ENCODE measurements around the gene CETN1.

Gene CETN1

GRCh38 chr18:580154-580553 is at the start of gene CETN1:
CETN1 (plus strand) TSS chr18:580380; CDS start chr18:580409, 29 bp downstream.
- no peak within 1 kb of the TSS for H3K4me3 Mint-ChIP-seq

GRCh38 chr18:532018-532417 is 48.2 kb upstream of the CETN1 start:
- Mint-ChIP-seq H3K27me3 (ENCODE audit: low read depth, poor library complexity) (no peaks in the 10 kb centered on the region), H3K9me3 (peaks cover 14% of the 10 kb centered on the region), H3K27ac (no peak overlapping the region), H3K4me1 (peaks cover 11% of the 10 kb centered on the region), H3K36me3 (ENCODE audit: low read depth) (no peaks in the 10 kb centered on the region), H3K4me3 (no peak overlapping the region)
- no peak for DNase-seq
- TF ChIP-seq, protein P1, sequence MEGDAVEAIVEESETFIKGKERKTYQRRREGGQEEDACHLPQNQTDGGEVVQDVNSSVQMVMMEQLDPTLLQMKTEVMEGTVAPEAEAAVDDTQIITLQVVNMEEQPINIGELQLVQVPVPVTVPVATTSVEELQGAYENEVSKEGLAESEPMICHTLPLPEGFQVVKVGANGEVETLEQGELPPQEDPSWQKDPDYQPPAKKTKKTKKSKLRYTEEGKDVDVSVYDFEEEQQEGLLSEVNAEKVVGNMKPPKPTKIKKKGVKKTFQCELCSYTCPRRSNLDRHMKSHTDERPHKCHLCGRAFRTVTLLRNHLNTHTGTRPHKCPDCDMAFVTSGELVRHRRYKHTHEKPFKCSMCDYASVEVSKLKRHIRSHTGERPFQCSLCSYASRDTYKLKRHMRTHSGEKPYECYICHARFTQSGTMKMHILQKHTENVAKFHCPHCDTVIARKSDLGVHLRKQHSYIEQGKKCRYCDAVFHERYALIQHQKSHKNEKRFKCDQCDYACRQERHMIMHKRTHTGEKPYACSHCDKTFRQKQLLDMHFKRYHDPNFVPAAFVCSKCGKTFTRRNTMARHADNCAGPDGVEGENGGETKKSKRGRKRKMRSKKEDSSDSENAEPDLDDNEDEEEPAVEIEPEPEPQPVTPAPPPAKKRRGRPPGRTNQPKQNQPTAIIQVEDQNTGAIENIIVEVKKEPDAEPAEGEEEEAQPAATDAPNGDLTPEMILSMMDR (IDR thresholded peaks at IDR 0.05): no peak

More at GRCh38 chr18:580154-580553, at the start of gene CETN1:
- Mint-ChIP-seq H3K4me1 (peaks cover 31% of the 10 kb centered on the region), H3K27ac (peak within 1 kb of the TSS; percentile 10), H3K9me3 (peaks cover 30% of the 10 kb centered on the region), H3K36me3 (ENCODE audit: low read depth) (peaks cover 9% of the 10 kb centered on the region), H3K27me3 (ENCODE audit: low read depth, poor library complexity) (peaks cover 4% of the 10 kb centered on the region)
- no peak for DNase-seq
- TF ChIP-seq, protein P1 (IDR thresholded peaks at IDR 0.05): no peak

DNA sequence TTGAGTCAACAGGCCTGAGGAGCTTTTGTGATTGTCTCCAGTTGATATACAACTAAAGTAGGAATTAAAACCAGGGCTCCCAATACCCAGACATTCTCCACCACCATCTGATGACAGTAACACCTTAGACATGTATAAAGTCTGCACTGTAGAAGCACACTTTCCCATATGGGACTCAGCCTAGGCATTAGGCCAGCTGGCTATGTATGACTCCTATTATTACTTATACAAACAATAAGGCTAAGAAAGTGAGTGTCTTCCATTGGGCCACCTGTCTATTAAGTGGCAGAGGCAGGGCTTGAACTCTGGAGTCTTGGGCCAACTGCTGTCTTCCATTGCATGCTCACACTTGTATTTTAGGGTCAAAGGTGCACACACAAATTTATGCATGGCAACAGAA is 47.5 kb upstream of the CETN1 start:
- peaks cover 16% of the 10 kb centered on the region for H3K9me3 Mint-ChIP-seq
- DNase-seq: no peak
- H3K36me3 Mint-ChIP-seq (ENCODE audit: low read depth): no peaks in the 10 kb centered on the region
- H3K27ac Mint-ChIP-seq: no peak overlapping the region
- H3K27me3 Mint-ChIP-seq (ENCODE audit: low read depth, poor library complexity): no peaks in the 10 kb centered on the region
- H3K4me3 Mint-ChIP-seq: no peak overlapping the region
- peaks cover 5% of the 10 kb centered on the region for H3K4me1 Mint-ChIP-seq
- TF ChIP-seq, protein P1 (IDR thresholded peaks at IDR 0.05): no peak

DNA sequence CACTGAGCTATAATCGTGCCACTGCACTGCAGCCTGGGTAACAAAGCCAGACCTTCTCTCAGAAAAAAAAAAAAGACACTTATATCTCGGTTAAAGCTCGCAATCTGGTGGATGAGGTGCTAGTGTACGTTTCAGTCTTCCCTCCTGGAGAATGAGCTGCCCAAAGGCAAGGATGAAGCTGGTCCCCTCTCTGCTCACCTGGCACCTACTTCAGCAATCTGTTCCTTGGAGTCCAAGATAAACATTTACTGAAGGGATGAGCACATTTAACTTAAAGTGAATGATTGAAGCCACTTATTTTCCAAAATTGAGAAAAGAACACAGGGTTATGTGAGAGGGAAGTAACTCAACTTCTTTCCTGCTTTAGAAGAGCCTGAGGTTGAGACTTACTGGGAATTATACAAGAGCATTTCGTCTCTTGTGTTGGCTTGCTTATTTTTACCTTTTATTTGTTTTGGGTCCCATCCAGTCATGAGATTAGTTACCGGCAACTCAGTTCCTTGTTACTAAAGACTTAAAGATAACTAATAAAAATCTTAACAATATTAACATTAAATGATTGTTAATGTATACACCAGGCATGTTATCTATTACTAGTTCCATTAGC is 46.1 kb upstream of the CETN1 start:
- Mint-ChIP-seq H3K27me3 (ENCODE audit: low read depth, poor library complexity) (no peaks in the 10 kb centered on the region), H3K27ac (no peak overlapping the region)
- TF ChIP-seq, protein P1 (IDR thresholded peaks at IDR 0.05): no peak

DNA sequence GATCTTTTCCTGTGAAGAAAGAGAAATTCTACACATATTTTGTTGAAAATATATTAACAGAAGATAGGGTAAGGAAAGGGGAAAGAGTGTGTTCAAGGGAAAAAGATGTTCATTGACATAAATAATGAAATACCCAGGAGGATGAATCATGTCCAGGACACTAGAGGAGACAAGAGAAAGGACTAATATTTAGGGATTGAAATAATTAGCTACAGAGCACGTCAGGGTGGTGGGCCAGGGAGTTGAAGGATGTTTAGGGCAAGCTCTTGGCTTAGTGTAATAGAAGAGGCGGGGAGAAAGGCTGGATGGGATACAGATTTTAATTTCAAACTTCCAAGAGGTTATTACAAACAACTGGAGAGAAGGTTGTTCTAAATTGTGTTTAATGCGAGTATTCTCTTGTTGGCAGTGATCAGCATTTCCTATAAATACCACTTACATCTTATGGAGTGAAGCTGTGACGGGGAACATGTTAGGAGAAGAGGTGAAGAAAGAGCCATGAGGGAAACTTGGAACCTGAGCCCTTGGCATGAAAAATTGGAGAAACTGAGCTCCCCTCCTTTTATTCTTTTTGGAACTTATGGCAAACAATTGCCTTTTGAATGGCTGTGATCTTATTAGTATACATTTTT is 36.6 kb upstream of the CETN1 start:
- TF ChIP-seq, protein P1 (IDR thresholded peaks at IDR 0.05): no peak
- peaks cover 15% of the 10 kb centered on the region for H3K9me3 Mint-ChIP-seq

More for the DNA sequence above, 46.1 kb upstream of the CETN1 start:
- H3K9me3 Mint-ChIP-seq: peaks cover 16% of the 10 kb centered on the region
- no peak for DNase-seq
- H3K4me3 Mint-ChIP-seq: no peak overlapping the region
- no peaks in the 10 kb centered on the region for H3K36me3 Mint-ChIP-seq (ENCODE audit: low read depth)
- no peaks in the 10 kb centered on the region for H3K4me1 Mint-ChIP-seq

DNA sequence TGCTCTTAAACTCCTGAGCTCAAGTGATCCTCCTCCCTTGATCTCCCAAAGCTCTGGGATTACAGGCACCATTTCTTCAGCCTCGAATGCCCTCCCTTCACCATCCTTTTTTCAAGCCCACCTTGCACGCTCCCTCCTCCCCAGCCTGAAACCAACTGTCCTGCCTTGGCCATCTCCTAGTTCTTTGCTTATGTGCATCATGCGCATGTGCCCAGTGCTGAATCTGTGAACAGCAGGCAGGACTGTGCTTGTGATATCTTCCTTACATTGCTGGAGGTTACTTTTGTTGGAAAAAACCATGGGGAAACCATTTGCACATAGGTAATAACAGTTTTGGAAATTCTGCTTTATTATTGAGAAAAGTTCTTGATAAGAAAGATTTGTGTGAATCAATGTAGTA is 30.2 kb upstream of the CETN1 start:
- H3K27me3 Mint-ChIP-seq (ENCODE audit: low read depth, poor library complexity): peaks cover 11% of the 10 kb centered on the region
- TF ChIP-seq, protein P1 (IDR thresholded peaks at IDR 0.05): no peak
- no peak overlapping the region for H3K27ac Mint-ChIP-seq
- peaks cover 42% of the 10 kb centered on the region for H3K9me3 Mint-ChIP-seq
- peaks cover 5% of the 10 kb centered on the region for H3K36me3 Mint-ChIP-seq (ENCODE audit: low read depth)
- H3K4me3 Mint-ChIP-seq: no peak overlapping the region
- H3K4me1 Mint-ChIP-seq: no peaks in the 10 kb centered on the region
- DNase-seq: no peak

More for the DNA sequence above, 36.6 kb upstream of the CETN1 start:
- H3K4me1 Mint-ChIP-seq: no peaks in the 10 kb centered on the region
- H3K4me3 Mint-ChIP-seq: no peak overlapping the region
- no peak overlapping the region for H3K27ac Mint-ChIP-seq
- DNase-seq: no peak
- H3K27me3 Mint-ChIP-seq (ENCODE audit: low read depth, poor library complexity): peaks cover 12% of the 10 kb centered on the region
- peaks cover 5% of the 10 kb centered on the region for H3K36me3 Mint-ChIP-seq (ENCODE audit: low read depth)

Data from nephron progenitor cell (in vitro differentiated cells).